Measurements from ENCODE around the gene CRELD1. TPM values are rescaled to one million over a fixed set of nuclear protein-coding genes. Genes with fewer than 3 reads are reported as not detected.

Gene CRELD1
- total RNA-seq, 1 experiment from 2014 or later = 15.5 TPM

- Mint-ChIP-seq H3K4me1 (peaks cover 2% of the 10 kb centered on the region in 2 experiments; a peak in 2 of 4 replicates), H3K36me3 (ENCODE audit: insufficient read depth in 1 of 3, low read depth in 3 of 3) (peaks cover 2 to 13% (median 7%) of the 10 kb centered on the region in 3 experiments; a peak in 4 of 7 replicates), H3K27ac (no peak overlapping the region), H3K4me3 (no peak overlapping the region), H3K27me3 (ENCODE audit: low read depth) (peaks cover 5% of the 10 kb centered on the region), H3K9me3 (0 out of 5 replicates have a peak, but pooled peaks cover 0 to 4% of the 10 kb centered on the region in 2 experiments)
- H2BK120ac ChIP-seq (ENCODE audit: low read depth, low read length, poor library complexity, severe bottlenecking) = no peak overlapping the region
- no peak overlapping the region for H3K4ac ChIP-seq (ENCODE audit: low read depth, low read length)
- no peaks in the 10 kb centered on the region for H3K9me3 ChIP-seq (ENCODE audit: control insufficient read depth, low read depth, low read length)
- no peaks in the 10 kb centered on the region for H4K20me1 ChIP-seq (ENCODE audit: control insufficient read depth, insufficient read depth, insufficient read length)
- H3K79me1 ChIP-seq (ENCODE audit: insufficient read depth, low read depth, low read length, poor library complexity, severe bottlenecking) = no peaks in the 10 kb centered on the region
- no peak overlapping the region for H2BK15ac ChIP-seq (ENCODE audit: low read depth, low read length)
- no peak overlapping the region for H3K56ac ChIP-seq (ENCODE audit: insufficient read length, low read depth, low read length)
- no peak overlapping the region for H3T11ph ChIP-seq (ENCODE audit: low read length)
- H3K23me2 ChIP-seq (ENCODE audit: insufficient read length, low read depth, low read length, poor library complexity, severe bottlenecking) = peaks cover 3% of the 10 kb centered on the region
- WGBS (ENCODE audit: extremely low coverage, insufficient read length, low lambda C conversion rate) = no CpG with 5 or more reads among the region's 23 CpGs
- H3K18ac ChIP-seq (ENCODE audit: insufficient read length, low read depth, low read length) = no peak overlapping the region
- H2BK12ac ChIP-seq (ENCODE audit: insufficient read length, low read depth, low read length) = no peak overlapping the region
- no peak overlapping the region for H2BK5ac ChIP-seq (ENCODE audit: insufficient read length, low read length)
- H2BK20ac ChIP-seq (ENCODE audit: low read depth, low read length, poor library complexity, severe bottlenecking) = no peak overlapping the region
- H2AK5ac ChIP-seq (ENCODE audit: insufficient read length, low read length) = no peak overlapping the region
- H3K23ac ChIP-seq (ENCODE audit: insufficient read length, low read depth, low read length) = no peak overlapping the region
- H3K79me2 ChIP-seq (ENCODE audit: insufficient read depth, low read length) = no peaks in the 10 kb centered on the region
- H3K9ac ChIP-seq (ENCODE audit: extremely low read depth, insufficient read length, low read length) = no peak overlapping the region
- H3K4me1 ChIP-seq (ENCODE audit: insufficient read depth, low read length) = no peaks in the 10 kb centered on the region
- no peak overlapping the region for H4K5ac ChIP-seq (ENCODE audit: insufficient read length, low read depth, low read length)
- DNase-seq = no peak
- H3K14ac ChIP-seq (ENCODE audit: insufficient read depth, low read length) = no peak overlapping the region
- H4K91ac ChIP-seq (ENCODE audit: insufficient read length, low read depth, low read length) = no peak overlapping the region
- H3K27ac ChIP-seq (ENCODE audit: insufficient read length, low read depth, low read length) = no peak overlapping the region
- TF ChIP-seq, protein P1, sequence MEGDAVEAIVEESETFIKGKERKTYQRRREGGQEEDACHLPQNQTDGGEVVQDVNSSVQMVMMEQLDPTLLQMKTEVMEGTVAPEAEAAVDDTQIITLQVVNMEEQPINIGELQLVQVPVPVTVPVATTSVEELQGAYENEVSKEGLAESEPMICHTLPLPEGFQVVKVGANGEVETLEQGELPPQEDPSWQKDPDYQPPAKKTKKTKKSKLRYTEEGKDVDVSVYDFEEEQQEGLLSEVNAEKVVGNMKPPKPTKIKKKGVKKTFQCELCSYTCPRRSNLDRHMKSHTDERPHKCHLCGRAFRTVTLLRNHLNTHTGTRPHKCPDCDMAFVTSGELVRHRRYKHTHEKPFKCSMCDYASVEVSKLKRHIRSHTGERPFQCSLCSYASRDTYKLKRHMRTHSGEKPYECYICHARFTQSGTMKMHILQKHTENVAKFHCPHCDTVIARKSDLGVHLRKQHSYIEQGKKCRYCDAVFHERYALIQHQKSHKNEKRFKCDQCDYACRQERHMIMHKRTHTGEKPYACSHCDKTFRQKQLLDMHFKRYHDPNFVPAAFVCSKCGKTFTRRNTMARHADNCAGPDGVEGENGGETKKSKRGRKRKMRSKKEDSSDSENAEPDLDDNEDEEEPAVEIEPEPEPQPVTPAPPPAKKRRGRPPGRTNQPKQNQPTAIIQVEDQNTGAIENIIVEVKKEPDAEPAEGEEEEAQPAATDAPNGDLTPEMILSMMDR (conservative IDR thresholded peaks at IDR 0.05) = no peak
- H2AFZ ChIP-seq (ENCODE audit: low read length) = no peak overlapping the region
- H4K8ac ChIP-seq (replicated peaks; ENCODE audit: insufficient read length, low read depth, low read length) = no peak overlapping the region
- no peak overlapping the region for H3K4me2 ChIP-seq (ENCODE audit: insufficient read depth, insufficient read length, low read length)
- H3K27me3 ChIP-seq (ENCODE audit: insufficient read depth, low read length) = no peaks in the 10 kb centered on the region
Observed at GRCh38 chr3:9928158-9928557, 5.5 kb upstream of the CRELD1 start.
